Thoracic aorta (tissue), 2 donors: Measurements from ENCODE around the gene MYH10. TPM values are rescaled to one million over a fixed set of nuclear protein-coding genes. Genes with fewer than 3 reads are reported as not detected.
A peak's percentile ranks its signal among the peaks of the same experiment; 100 is the strongest.

Experiments used
- ATAC-seq: fragments of 150-250 bp; one replicate; pipeline ENCODE4 v1.8.0; 2017; ENCODE audit warnings: low read depth; ENCODE audit not compliant: insufficient number of reproducible peaks, low FRiP score
- DNase-seq: peaks from one replicate; pipeline ENCODE4 v3.0.0-alpha.2; 2020; ENCODE audit warnings: low spot score
- H3K27ac ChIP-seq, 2 donors: fragments of 200-600 bp; sonication (generic); 1 replicate in 1 of 2; 2 replicates in 1 of 2; pipeline ENCODE4 v1.5.1; 2016; ENCODE audit warnings: mild to moderate bottlenecking in 2 of 2, moderate library complexity in 2 of 2
- H3K27me3 ChIP-seq: fragments of 200-600 bp; sonication (generic); replicated peaks from 2 replicates; pipeline ENCODE4 v1.6.0; 2016; ENCODE audit warnings: mild to moderate bottlenecking; ENCODE audit not compliant: insufficient read depth
- H3K36me3 ChIP-seq: fragments of 200-600 bp; sonication (generic); one replicate; pipeline ENCODE4 v1.5.1; 2016
- H3K4me1 ChIP-seq, 2 donors: fragments of 200-600 bp; sonication (generic); 1 replicate in 1 of 2; 2 replicates in 1 of 2; pipeline versions ENCODE4 v1.5.1 to v1.6.0; 2016; ENCODE audit warnings: low read depth in 2 of 2, mild to moderate bottlenecking in 1 of 2; ENCODE audit not compliant: control insufficient read depth in 1 of 2
- H3K4me3 ChIP-seq: fragments of 200-600 bp; sonication (generic); 2 replicates; pipeline ENCODE4 v1.5.1; 2016; ENCODE audit warnings: mild to moderate bottlenecking
- H3K9me3 ChIP-seq: fragments of 200-600 bp; sonication (generic); 2 replicates; pipeline ENCODE4 v1.5.1; 2016
- CTCF ChIP-seq: fragments of 200-600 bp; sonication (generic); IDR thresholded peaks from one replicate; pipeline ENCODE4 v1.5.1; 2019; ENCODE audit warnings: antibody characterized with exemption
- total RNA-seq, 2 donors: library from RNA; depleted of rRNA; stranded (reverse); fragments of >200 nt; gene quantifications; one replicate each; pipeline versions ENCODE4 v1.1.0 to v1.2.3, GENCODE V29; 2016

Gene MYH10
- total RNA-seq, 2 donors from 2014 or later, result 1,436 to 1,719 TPM

- H3K4me3 ChIP-seq, result no peak overlapping the region
- H3K27me3 ChIP-seq, result no peaks in the 10 kb centered on the region
- H3K27ac ChIP-seq, result peak overlapping the region; percentile 98
- no peaks in the 10 kb centered on the region for H3K36me3 ChIP-seq
- H3K9me3 ChIP-seq, result no peaks in the 10 kb centered on the region
- ATAC-seq, result no peak
- H3K4me1 ChIP-seq, result peaks cover 43 to 83% of the 10 kb centered on the region in 2 donors
- TF ChIP-seq CTCF, result no peak
- no peak for DNase-seq
Measured at GRCh38 chr17:8672326-8672725, 41.8 kb upstream of the MYH10 start.

GRCh38 chr17:8670421-8670820, 39.9 kb upstream of the MYH10 start:
- H3K36me3 ChIP-seq, result no peaks in the 10 kb centered on the region
- peaks cover 32 to 74% of the 10 kb centered on the region in 2 donors for H3K4me1 ChIP-seq
- no peaks in the 10 kb centered on the region for H3K27me3 ChIP-seq
- peak overlapping the region; percentile 90 to 98 for H3K27ac ChIP-seq
- no peak for DNase-seq
- TF ChIP-seq CTCF, result no peak
- peak overlapping the region; percentile 31 for H3K4me3 ChIP-seq
- H3K9me3 ChIP-seq, result no peaks in the 10 kb centered on the region
- ATAC-seq, result no peak

- Histone ChIP-seq H3K27ac (peak overlapping the region; percentile 90 to 98), H3K27me3 (no peaks in the 10 kb centered on the region), H3K4me1 (peaks cover 23 to 73% of the 10 kb centered on the region in 2 donors), H3K9me3 (no peaks in the 10 kb centered on the region), H3K4me3 (no peak overlapping the region), H3K36me3 (no peaks in the 10 kb centered on the region)
- no peak for DNase-seq
- ATAC-seq, result no peak
- no peak for TF ChIP-seq CTCF
Measured at GRCh38 chr17:8668176-8668740, 37.7 kb upstream of the MYH10 start.

- ATAC-seq, result no peak
- no peaks in the 10 kb centered on the region for H3K9me3 ChIP-seq
- DNase-seq, result no peak
- no peaks in the 10 kb centered on the region for H3K27me3 ChIP-seq
- no peak for TF ChIP-seq CTCF
- peaks cover 15 to 73% of the 10 kb centered on the region in 2 donors for H3K4me1 ChIP-seq
- no peaks in the 10 kb centered on the region for H3K36me3 ChIP-seq
- no peak overlapping the region for H3K4me3 ChIP-seq
- H3K27ac ChIP-seq, result peak overlapping the region in 1 of 2 donors; percentile 21
Measured at GRCh38 chr17:8667421-8667820, 36.9 kb upstream of the MYH10 start.

- Histone ChIP-seq H3K36me3 (no peaks in the 10 kb centered on the region), H3K4me3 (no peak overlapping the region), H3K9me3 (no peaks in the 10 kb centered on the region), H3K27me3 (no peaks in the 10 kb centered on the region), H3K27ac (peak overlapping the region; percentile 77 to 88), H3K4me1 (peaks cover 9 to 65% of the 10 kb centered on the region in 2 donors)
- TF ChIP-seq CTCF, result no peak
- DNase-seq (no peak), ATAC-seq (no peak)
Measured at GRCh38 chr17:8665684-8666083, 35.2 kb upstream of the MYH10 start.
